ENCODE data around the gene CRHR1. TPM values are rescaled to one million over a fixed set of nuclear protein-coding genes. Genes with fewer than 3 reads are reported as not detected.

Gene CRHR1
- total RNA-seq, 6 donors from 2014 or later = not detected

- no peak for ATAC-seq (ENCODE audit: low FRiP score in 2 of 2)
- Histone ChIP-seq H3K27me3 (no peaks in the 10 kb centered on the region), H3K4me1 (peaks cover 0 to 5% (median 0%) of the 10 kb centered on the region in 4 donors), H3K36me3 (no peaks in the 10 kb centered on the region), H3K9me3 (no peaks in the 10 kb centered on the region), H3K27ac (no peak overlapping the region), H3K4me3 (no peak overlapping the region)
- WGBS, 2 donors = 92% methylated on average over 9 of the region's 9 CpGs; no CpG with 5 or more reads in 1 of the 2 donors
- DNase-seq = peak in 1 of 2 donors; percentile 59
- TF ChIP-seq POLR2AphosphoS5 (IDR thresholded peaks at IDR 0.05) (no peak), CTCF (IDR thresholded peaks at IDR 0.05) (no peak), EP300 (IDR thresholded peaks at IDR 0.05) (no peak), POLR2A (IDR thresholded peaks at IDR 0.05) (no peak)
Measured at GRCh38 chr17:45821147-45821546, 37.0 kb downstream of the CRHR1 start.

GRCh38 chr17:45823598-45823997, 39.5 kb downstream of the CRHR1 start:
- ATAC-seq (ENCODE audit: low FRiP score in 2 of 2) = no peak
- no peak for TF ChIP-seq POLR2A (IDR thresholded peaks at IDR 0.05)
- no peak for TF ChIP-seq POLR2AphosphoS5 (IDR thresholded peaks at IDR 0.05)
- TF ChIP-seq CTCF (IDR thresholded peaks at IDR 0.05) = no peak
- no peak for TF ChIP-seq EP300 (IDR thresholded peaks at IDR 0.05)
- Histone ChIP-seq H3K27ac (no peak overlapping the region), H3K4me3 (no peak overlapping the region), H3K9me3 (no peaks in the 10 kb centered on the region), H3K27me3 (no peaks in the 10 kb centered on the region), H3K36me3 (no peaks in the 10 kb centered on the region), H3K4me1 (no peaks in the 10 kb centered on the region)
- no peak for DNase-seq
- WGBS, 2 donors = 69 to 78% methylated on average over 7 to 10 of the region's 10 CpGs

GRCh38 chr17:45824475-45824874, 40.4 kb downstream of the CRHR1 start:
- no peak overlapping the region for H3K27ac ChIP-seq
- no peak for ATAC-seq (ENCODE audit: low FRiP score in 2 of 2)

GRCh38 chr17:45824901-45825492, 40.9 kb downstream of the CRHR1 start:
- no peaks in the 10 kb centered on the region for H3K27me3 ChIP-seq
- no peaks in the 10 kb centered on the region for H3K4me1 ChIP-seq
- WGBS, 2 donors = 78 to 79% methylated on average over 10 to 13 of the region's 13 CpGs

More at GRCh38 chr17:45824475-45824874, 40.4 kb downstream of the CRHR1 start:
- TF ChIP-seq POLR2AphosphoS5 (IDR thresholded peaks at IDR 0.05) = no peak
- no peak for TF ChIP-seq POLR2A (IDR thresholded peaks at IDR 0.05)
- TF ChIP-seq CTCF (IDR thresholded peaks at IDR 0.05) = no peak
- TF ChIP-seq EP300 (IDR thresholded peaks at IDR 0.05) = no peak
- Histone ChIP-seq H3K4me3 (no peak overlapping the region), H3K9me3 (no peaks in the 10 kb centered on the region), H3K4me1 (no peaks in the 10 kb centered on the region), H3K36me3 (no peaks in the 10 kb centered on the region), H3K27me3 (no peaks in the 10 kb centered on the region)
- DNase-seq = no peak
- 74 to 76% methylated on average over 6 to 7 of the region's 7 CpGs for WGBS, 2 donors

More at GRCh38 chr17:45824901-45825492, 40.9 kb downstream of the CRHR1 start:
- DNase-seq = peak in 1 of 2 donors; percentile 59
- H3K27ac ChIP-seq = no peak overlapping the region
- ATAC-seq (ENCODE audit: low FRiP score in 2 of 2) = no peak
- no peaks in the 10 kb centered on the region for H3K36me3 ChIP-seq
- no peaks in the 10 kb centered on the region for H3K9me3 ChIP-seq
- TF ChIP-seq EP300 (IDR thresholded peaks at IDR 0.05) = no peak
- TF ChIP-seq POLR2A (IDR thresholded peaks at IDR 0.05) = no peak
- TF ChIP-seq POLR2AphosphoS5 (IDR thresholded peaks at IDR 0.05) = no peak
- no peak for TF ChIP-seq CTCF (IDR thresholded peaks at IDR 0.05)
- H3K4me3 ChIP-seq = no peak overlapping the region

Data from upper lobe of left lung (tissue), 6 donors.